ENCODE measurements around the gene PIGN.
"Not testable (repeated sequence)": the region's sequence is repeated elsewhere in the genome, so short reads cannot be mapped to it uniquely, and the experiment has no call there.

PIGN gene

DNA sequence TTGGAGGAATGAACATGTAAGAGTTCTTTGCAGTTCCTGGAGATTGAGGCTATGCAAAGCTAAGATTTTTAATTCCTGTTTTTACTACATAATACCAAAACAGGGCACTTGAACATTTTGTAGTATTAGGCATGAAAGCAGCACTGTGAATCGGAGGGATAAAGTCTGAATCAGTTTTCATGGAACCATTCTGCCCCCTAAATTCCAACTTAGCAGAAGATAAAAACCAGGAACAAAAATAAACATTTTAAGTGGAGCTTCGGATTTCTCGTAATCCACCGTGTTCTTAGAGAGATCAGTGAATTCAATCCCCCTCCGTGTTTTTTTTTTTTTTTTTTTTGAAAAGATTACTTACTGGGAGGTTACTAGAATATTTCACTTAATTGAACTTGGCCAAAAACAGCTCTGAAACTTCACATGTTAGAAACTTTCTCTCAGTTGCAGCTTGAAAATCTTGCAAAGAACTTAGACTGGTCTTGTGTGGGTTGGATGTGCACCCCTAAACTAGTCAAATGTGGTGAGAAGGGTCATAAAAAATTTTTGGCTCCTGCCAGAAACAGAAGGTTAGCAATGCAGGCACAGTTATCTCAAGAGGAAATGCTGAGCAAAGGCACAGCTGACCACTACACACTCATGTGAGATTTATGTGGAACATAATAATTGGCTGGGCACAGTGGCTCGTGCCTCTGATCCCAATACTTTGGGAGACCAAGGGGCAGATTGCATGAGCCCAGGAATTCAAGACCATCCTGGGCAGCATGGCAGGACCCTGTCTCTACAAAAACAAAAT lies 148.7 kb downstream of the PIGN start:
- Mint-ChIP-seq H3K4me3 (no peak overlapping the region), H3K27me3 (ENCODE audit: low read depth) (no peaks in the 10 kb centered on the region), H3K36me3 (ENCODE audit: low read depth) (no peaks in the 10 kb centered on the region)

DNA sequence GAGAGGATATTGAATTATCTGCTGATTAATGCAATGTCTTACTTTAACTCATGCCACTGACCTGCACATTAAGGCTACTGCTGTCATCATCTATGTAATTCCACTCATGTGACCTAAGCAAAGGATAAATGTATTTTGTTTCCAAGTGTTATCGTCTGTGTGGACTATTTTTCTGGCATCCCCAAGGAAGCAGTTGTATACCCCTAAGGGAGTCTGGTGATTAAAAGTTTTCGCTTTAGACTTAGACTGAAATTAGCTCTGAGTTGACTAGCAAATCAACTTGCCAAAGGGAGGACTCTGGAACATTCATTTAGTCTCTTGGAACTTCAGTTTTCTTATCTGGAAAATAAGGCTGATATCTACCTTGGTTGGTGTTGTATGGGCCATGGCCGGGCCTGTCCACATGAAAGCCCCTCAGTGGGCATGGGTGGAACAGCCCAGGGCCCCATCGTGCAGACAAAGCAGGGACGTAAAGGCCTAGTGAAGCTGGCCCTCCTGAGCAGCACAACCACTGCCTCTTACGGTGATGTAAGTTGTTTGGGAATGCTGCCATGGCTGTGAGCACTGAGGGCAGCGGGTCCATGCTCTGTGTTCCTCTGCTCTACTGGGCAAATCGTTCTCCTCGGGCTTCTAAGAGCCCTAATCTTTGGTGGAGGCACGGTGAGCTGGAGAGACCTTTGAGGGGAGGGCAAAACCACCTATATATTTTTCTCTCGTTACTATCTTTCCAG lies 149.7 kb downstream of the PIGN start:
- Mint-ChIP-seq H3K36me3 (ENCODE audit: low read depth) (no peaks in the 10 kb centered on the region), H3K27me3 (ENCODE audit: low read depth) (no peaks in the 10 kb centered on the region), H3K9me3 (no peaks in the 10 kb centered on the region), H3K4me1 (ENCODE audit: low read depth) (peaks cover 8% of the 10 kb centered on the region), H3K27ac (no peak overlapping the region), H3K4me3 (no peak overlapping the region)

More for the DNA sequence above, 148.7 kb downstream of the PIGN start:
- Mint-ChIP-seq H3K9me3 (no peaks in the 10 kb centered on the region), H3K27ac (no peak overlapping the region), H3K4me1 (ENCODE audit: low read depth) (peaks cover 5% of the 10 kb centered on the region)

DNA sequence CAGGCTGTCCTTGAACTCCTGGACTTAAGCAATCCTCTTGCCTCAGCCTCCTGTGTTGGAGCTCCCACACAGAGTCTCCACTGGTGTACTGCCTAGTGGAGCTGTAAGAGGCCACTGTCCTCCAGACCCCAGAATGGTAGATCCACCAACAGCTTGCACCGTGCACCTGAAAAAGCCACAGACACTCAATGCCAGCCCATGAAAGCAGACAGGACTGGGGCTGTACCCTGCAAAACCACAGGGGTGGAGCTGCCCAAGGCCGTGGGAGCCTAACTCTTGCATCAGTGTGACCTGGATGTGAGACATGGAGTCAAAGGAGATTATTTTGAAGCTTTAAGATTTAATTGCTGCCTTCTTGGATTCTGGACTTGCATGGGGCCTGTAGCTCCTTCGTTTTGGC lies 152.6 kb downstream of the PIGN start:
- H3K9me3 Mint-ChIP-seq; H3K4me3 Mint-ChIP-seq; H3K36me3 Mint-ChIP-seq (ENCODE audit: low read depth); H3K27me3 Mint-ChIP-seq (ENCODE audit: low read depth); H3K27ac Mint-ChIP-seq; H3K4me1 Mint-ChIP-seq (ENCODE audit: low read depth): not testable (repeated sequence)

DNA sequence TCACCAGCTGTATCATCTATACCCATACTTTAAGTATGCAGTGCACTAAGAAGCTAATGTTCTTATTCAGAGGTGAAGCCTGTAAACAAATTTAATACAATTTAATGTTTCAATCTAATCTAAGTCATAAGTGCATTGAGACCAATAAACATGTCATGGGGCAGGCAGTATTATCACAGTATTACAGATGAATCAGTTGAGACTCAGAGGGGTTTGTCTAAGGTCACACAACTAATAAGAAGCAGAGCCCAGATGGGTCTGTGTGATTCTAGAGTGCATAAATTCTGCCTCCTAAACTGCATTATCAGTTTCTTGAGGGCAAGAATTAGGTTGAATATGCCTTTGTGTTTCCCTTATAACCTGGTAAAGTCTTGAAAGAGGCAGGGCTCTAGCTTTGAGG lies 153.1 kb downstream of the PIGN start:
- no peak overlapping the region for H3K27ac Mint-ChIP-seq
- H3K9me3 Mint-ChIP-seq, result no peaks in the 10 kb centered on the region
- H3K4me3 Mint-ChIP-seq, result no peak overlapping the region

DNA sequence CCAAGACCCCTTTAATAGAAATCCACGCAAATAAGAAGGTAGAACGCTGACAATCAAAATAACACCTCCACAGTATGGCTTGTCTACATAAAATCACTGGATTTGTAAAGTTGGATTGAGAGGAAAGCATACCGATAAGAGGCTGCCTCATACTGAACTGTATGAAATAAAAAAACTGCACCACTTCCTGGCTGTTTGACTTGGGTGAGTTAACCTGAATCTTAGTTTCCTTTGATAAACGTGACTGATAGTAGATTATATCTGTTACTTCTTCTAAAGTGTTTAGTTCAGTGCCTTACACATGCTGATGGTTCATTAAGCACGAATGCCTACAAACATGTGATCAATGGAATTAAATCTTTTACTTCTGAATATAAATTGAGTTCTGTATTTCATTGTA lies 153.6 kb downstream of the PIGN start:
- Mint-ChIP-seq H3K27me3 (ENCODE audit: low read depth) (no peaks in the 10 kb centered on the region), H3K27ac (no peak overlapping the region), H3K9me3 (no peaks in the 10 kb centered on the region), H3K36me3 (ENCODE audit: low read depth) (no peaks in the 10 kb centered on the region), H3K4me3 (no peak overlapping the region), H3K4me1 (ENCODE audit: low read depth) (peaks cover 8% of the 10 kb centered on the region)

More for the DNA sequence above, 153.1 kb downstream of the PIGN start:
- no peaks in the 10 kb centered on the region for H3K36me3 Mint-ChIP-seq (ENCODE audit: low read depth)
- peaks cover 8% of the 10 kb centered on the region for H3K4me1 Mint-ChIP-seq (ENCODE audit: low read depth)
- no peaks in the 10 kb centered on the region for H3K27me3 Mint-ChIP-seq (ENCODE audit: low read depth)

DNA sequence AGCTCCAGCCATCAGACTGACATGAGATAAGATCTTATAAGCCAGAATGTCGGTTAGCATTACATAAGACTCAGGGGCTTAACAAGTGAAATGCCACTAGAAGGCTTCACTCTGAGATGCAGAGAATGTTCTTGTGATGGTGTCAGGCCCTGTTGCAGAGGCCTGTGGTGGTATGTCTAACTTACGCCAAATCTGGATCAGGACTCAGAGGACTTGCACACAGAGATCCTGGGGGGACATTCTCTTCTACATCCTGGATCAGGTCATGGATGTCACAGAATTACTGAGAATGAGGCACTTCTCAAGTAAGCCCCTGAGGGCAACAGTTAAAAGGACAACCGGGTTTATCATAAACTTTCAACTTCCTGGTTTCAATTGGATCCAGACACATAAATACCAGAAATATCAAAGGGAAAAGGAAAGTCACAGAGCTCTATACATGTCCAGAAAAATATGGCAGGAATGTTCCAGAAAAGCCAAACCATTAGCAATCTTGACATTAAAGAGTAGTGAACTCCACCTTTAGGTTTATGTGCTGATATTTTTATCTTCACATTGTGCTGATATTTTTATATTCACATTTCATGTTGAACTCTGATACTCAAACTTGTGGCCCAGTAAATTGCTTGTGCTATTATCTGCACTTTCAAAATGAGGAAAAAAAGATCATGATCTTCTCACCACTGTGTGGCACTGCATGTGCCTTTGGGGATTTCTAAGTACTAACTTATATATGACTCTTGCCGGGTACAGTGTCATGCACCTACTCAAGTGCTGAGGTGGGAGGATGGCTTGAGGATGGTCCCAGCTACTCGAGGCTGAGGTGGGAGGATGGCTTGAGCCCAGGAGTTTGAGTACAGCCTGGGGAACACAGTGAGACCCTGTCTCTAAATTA lies 156.5 kb downstream of the PIGN start:
- Mint-ChIP-seq H3K27me3 (ENCODE audit: low read depth) (peaks cover 5% of the 10 kb centered on the region), H3K4me1 (ENCODE audit: low read depth) (peaks cover 8% of the 10 kb centered on the region), H3K36me3 (ENCODE audit: low read depth) (no peaks in the 10 kb centered on the region), H3K9me3 (no peaks in the 10 kb centered on the region), H3K27ac (no peak overlapping the region), H3K4me3 (no peak overlapping the region)

DNA sequence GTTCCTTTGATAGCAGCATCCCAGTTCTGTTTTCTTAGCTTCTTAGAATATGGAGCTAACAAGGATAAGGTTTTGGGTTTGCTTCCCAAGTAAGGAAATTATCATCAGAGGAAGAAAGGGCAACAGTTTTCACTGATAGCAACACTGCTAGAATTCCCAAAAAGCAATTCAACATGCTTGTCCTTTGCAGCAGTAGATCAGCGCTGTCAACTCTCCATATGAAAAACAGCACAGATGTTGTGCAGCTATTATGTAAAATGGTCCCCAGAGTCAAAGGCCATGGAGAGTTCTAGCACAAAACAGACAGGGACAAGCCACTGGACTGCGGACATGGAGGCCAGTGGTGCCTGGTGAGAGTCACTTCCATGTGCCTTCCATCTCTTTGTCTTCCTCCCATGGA lies 158.1 kb downstream of the PIGN start:
- Mint-ChIP-seq H3K27me3 (ENCODE audit: low read depth) (peaks cover 13% of the 10 kb centered on the region), H3K36me3 (ENCODE audit: low read depth) (no peaks in the 10 kb centered on the region), H3K4me1 (ENCODE audit: low read depth) (peaks cover 8% of the 10 kb centered on the region), H3K4me3 (no peak overlapping the region), H3K9me3 (no peaks in the 10 kb centered on the region), H3K27ac (no peak overlapping the region)

DNA sequence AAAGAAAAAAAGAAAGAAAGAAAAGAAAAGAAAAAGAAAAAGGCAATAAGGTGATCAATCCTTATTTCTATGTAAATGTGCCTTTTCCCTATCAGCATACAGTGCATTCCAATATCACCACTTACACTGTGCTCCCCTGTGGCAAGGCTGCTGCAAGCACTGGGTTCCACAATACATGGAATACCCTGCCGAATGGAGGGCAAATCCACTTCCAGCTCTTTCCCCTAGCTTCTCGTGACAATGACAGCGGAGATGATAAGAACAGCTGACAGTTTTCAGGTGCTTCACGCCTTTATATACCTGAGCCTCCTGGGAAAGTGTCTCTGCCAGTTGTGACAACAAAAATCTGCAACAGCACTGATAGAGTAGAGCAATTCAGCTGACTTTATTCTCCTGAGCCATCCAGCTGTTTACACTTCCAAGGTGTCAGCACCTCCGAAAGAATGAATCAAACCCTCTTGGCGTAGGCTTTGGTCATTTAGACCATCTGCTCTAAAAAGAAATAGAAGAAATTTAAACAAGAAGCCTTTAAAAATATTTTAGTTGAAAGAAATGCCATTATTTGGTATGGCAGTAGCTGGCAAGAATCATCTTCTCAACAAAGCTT lies 158.8 kb downstream of the PIGN start:
- peaks cover 13% of the 10 kb centered on the region for H3K27me3 Mint-ChIP-seq (ENCODE audit: low read depth)
- no peaks in the 10 kb centered on the region for H3K9me3 Mint-ChIP-seq
- H3K4me1 Mint-ChIP-seq (ENCODE audit: low read depth), result peaks cover 2% of the 10 kb centered on the region
- no peak overlapping the region for H3K27ac Mint-ChIP-seq
- H3K36me3 Mint-ChIP-seq (ENCODE audit: low read depth), result no peaks in the 10 kb centered on the region
- no peak overlapping the region for H3K4me3 Mint-ChIP-seq

DNA sequence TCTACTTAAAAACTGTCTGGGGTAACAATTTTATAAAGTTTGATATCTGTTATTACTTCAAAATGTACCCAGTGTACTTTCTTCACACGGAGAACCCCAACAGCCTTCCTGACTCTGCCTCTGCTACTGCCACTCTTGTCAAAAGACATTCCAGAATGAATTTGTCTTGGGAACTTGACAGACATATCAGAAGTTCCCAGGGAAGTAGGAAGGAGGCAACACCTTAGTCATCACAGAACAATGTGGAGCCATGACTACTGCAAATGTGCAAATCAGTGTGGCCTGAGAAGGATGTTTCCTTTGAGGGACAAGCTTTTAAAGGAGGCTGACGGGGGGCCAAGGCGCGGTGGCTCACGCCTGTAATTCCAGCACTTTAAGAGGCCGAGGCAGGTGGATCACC lies 160.3 kb downstream of the PIGN start:
- Mint-ChIP-seq H3K4me1 (ENCODE audit: low read depth) (no peaks in the 10 kb centered on the region), H3K9me3 (no peaks in the 10 kb centered on the region), H3K27me3 (ENCODE audit: low read depth) (peaks cover 13% of the 10 kb centered on the region), H3K4me3 (no peak overlapping the region), H3K36me3 (ENCODE audit: low read depth) (no peaks in the 10 kb centered on the region), H3K27ac (no peak overlapping the region)

DNA sequence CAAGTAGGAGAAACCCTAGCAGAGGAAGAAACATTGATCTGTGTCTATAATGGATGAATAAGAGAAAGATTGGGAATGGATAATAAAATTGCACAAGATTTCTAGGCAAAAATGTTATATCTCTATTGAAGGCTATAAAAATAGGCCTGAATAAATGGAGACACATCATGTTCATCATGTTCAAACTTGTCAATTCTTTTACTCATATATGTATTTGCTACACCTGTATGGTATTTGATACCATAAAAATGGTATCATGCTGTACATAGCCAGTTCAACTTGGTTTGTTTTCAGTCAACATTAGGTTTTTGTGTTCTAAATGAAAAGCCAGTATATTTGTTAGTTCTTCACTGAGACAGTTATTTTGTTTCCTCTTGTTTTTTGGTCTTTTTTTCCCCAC lies 161.9 kb downstream of the PIGN start:
- Mint-ChIP-seq H3K9me3 (no peaks in the 10 kb centered on the region), H3K27me3 (ENCODE audit: low read depth) (peaks cover 13% of the 10 kb centered on the region)

DNA sequence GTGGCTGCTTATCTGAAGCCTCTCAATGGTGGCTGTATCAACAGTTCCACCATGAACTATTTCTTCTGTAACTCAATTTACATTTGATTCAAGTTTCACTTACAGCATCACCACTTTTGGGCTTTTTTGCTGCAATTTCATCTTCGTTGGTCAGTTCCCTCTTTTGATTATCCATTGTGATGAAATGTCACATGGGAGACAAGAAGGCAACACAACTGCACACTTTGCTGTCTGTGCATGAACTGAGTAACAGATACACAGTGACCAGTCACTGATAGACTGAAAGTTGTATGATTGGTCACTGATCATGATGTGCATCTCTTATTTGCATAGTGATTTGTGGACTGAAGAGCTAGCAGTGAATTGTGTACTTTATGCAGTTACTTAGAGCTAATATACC lies 163.3 kb downstream of the PIGN start:
- Mint-ChIP-seq H3K36me3 (ENCODE audit: low read depth) (no peaks in the 10 kb centered on the region), H3K27ac (no peak overlapping the region), H3K9me3 (no peaks in the 10 kb centered on the region), H3K27me3 (ENCODE audit: low read depth) (peaks cover 13% of the 10 kb centered on the region), H3K4me1 (ENCODE audit: low read depth) (no peaks in the 10 kb centered on the region), H3K4me3 (no peak overlapping the region)

More for the DNA sequence above, 161.9 kb downstream of the PIGN start:
- Mint-ChIP-seq H3K27ac (no peak overlapping the region), H3K4me3 (no peak overlapping the region), H3K4me1 (ENCODE audit: low read depth) (no peaks in the 10 kb centered on the region), H3K36me3 (ENCODE audit: low read depth) (no peaks in the 10 kb centered on the region)

DNA sequence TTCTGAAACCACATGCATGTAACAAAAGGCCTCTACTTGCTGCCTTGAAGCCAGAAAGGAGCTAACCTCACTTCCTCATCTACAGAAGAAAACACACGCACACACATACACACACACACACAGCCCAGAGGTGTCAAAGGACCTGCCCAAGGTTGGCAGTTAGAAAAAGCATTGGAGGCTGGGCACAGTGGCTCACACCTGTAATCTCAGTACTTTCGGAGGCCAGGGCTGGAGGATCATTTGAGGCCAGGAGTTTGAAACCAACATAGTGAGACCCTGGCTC lies 168.2 kb downstream of the PIGN start:
- H3K36me3 Mint-ChIP-seq (ENCODE audit: low read depth), result no peaks in the 10 kb centered on the region
- no peak overlapping the region for H3K4me3 Mint-ChIP-seq
- H3K27ac Mint-ChIP-seq, result no peak overlapping the region
- no peaks in the 10 kb centered on the region for H3K9me3 Mint-ChIP-seq
- H3K4me1 Mint-ChIP-seq (ENCODE audit: low read depth), result no peaks in the 10 kb centered on the region
- peaks cover 4% of the 10 kb centered on the region for H3K27me3 Mint-ChIP-seq (ENCODE audit: low read depth)

DNA sequence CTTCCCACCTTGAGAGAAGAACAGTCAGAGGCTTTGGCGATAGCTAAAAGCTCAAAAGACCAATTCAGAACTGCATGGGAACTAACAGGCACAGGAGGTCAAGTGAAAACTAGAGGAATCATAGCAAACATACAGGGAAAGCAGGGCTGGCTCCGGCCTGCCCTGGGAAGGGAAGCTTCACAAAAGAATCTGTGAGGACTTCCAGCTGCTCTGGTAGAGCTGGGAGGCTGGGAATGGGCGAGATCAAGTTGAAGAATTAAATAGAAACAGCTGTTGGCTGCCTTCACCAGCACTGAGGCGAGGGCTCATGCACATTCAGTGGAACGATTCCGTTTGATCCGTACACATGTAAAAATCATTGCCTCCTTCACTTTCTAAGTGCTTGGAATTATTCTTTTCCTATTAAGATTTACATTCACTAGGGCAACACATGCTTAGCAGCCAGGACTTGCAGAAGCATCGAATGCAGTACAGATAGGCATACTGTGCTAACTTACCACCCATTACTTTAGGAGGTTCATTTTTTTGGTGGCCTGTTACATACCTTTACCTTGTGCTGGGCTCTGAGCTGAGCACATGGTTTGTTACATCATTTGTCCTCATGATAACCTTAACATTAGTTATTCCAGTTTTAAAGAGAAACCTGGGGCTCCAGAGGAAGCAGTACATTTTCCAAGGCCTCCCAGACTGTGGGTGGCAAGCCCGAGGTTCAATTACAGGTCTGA lies 168.7 kb downstream of the PIGN start:
- Mint-ChIP-seq H3K36me3 (ENCODE audit: low read depth) (no peaks in the 10 kb centered on the region), H3K27me3 (ENCODE audit: low read depth) (peaks cover 4% of the 10 kb centered on the region), H3K27ac (no peak overlapping the region), H3K4me1 (ENCODE audit: low read depth) (no peaks in the 10 kb centered on the region), H3K9me3 (no peaks in the 10 kb centered on the region), H3K4me3 (no peak overlapping the region)

DNA sequence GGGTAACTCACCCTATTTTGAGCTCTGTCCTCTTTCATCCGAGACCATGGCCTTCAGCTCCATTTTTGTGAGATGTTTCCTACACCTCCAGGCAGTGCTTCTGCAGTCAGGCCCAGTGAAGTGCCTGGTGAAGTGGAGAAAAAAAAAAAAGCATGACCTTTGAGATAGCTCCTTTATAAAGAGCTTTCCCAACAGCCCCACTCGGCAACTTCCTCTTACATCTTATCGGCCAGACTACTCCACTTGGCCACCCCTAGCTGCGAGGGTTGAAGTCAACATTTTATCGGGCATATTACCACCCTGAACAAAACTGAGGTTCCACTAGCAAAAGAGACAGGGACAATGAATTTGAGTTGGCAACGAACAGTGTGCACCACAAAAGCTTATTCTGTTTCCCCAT lies 169.2 kb downstream of the PIGN start:
- Mint-ChIP-seq H3K4me3 (no peak overlapping the region), H3K27me3 (ENCODE audit: low read depth) (peaks cover 4% of the 10 kb centered on the region), H3K36me3 (ENCODE audit: low read depth) (no peaks in the 10 kb centered on the region), H3K4me1 (ENCODE audit: low read depth) (no peaks in the 10 kb centered on the region), H3K9me3 (no peaks in the 10 kb centered on the region), H3K27ac (no peak overlapping the region)

All from T-helper 1 cell treated with Interleukin-12 subunit alpha and Interleukin-12 subunit beta and Interleukin-4 antibody, amounts not matched to agents 30 μg/mL and 1 μg/mL, for 36 hours (primary cell).